Measurements from ENCODE around the gene KLHL40. TPM values are rescaled to one million over a fixed set of nuclear protein-coding genes. Genes with fewer than 3 reads are reported as not detected.

Gene KLHL40
- total RNA-seq, 3 donors from 2014 or later (not counting 1 experiment from before 2014, with no cell fraction given) = not detected

DNA sequence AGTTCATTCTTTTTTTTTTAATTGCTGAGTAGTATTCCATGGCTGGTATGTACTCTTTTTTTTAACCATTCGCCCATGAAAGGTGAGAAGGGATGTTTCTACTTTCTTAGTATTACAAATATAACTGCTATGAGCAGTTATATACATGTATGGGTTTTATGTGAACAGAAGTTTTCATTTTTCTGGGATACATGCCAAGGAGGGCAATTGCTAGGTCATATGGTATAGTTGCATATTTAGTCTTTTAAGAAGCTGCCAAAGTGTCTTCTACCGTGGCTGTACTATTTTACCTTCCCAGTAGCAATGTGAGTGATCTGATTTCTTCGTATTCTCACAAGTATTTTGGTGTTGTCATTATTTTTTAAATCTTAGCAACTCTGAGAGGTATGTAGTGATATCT lies 11.2 kb upstream of the KLHL40 start:
- Histone ChIP-seq H3K27ac (ENCODE audit: low read length) (no peak overlapping the region), H3K4me1 (ENCODE audit: control insufficient read depth, insufficient read depth, low read length) (no peaks in the 10 kb centered on the region), H3K9me3 (ENCODE audit: control insufficient read depth, insufficient read depth, low read length) (no peaks in the 10 kb centered on the region), H3K27me3 (ENCODE audit: control insufficient read depth, insufficient read depth, low read length) (no peaks in the 10 kb centered on the region), H3K36me3 (ENCODE audit: control insufficient read depth, insufficient read depth, low read length) (no peaks in the 10 kb centered on the region), H3K4me3 (ENCODE audit: low read length) (no peak overlapping the region)
- H3K27me3 Mint-ChIP-seq (ENCODE audit: low read depth in 2 of 2) = peaks cover 16 to 18% of the 10 kb centered on the region in 2 donors
- 38% methylated on average over 1 of the region's 3 CpGs for WGBS (ENCODE audit: insufficient coverage)
- intact Hi-C loops (cut with micrococcal nuclease) = no loop called here
- peaks cover 8% of the 10 kb centered on the region for H3K36me3 Mint-ChIP-seq
- DNase-seq = no peak
- no peak for TF ChIP-seq CTCF (IDR thresholded peaks at IDR 0.05)
- ATAC-seq = no peak
- peaks cover 4 to 5% of the 10 kb centered on the region in 2 donors for H3K9me3 Mint-ChIP-seq
- H3K27ac Mint-ChIP-seq = no peak overlapping the region
- no peaks in the 10 kb centered on the region for H3K4me1 Mint-ChIP-seq
- no peak overlapping the region for H3K4me3 Mint-ChIP-seq

DNA sequence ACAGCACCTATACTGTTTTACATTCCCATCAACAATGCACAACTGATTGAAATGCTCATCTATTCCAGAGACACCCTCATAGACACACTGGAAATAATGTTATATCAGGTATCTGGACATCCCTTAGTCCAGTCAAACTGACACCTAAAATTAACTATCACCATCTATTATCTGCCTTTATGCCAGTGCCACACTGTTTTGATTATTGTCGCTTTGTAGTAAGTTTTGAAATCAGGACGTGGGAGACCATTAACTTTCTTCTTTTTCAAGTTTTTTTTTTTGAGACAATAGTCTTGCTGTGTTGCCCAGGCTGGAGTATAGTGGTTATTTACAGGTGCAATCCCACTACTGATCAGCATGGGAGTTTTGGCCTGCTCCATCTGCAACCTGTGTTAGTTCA lies 9.4 kb upstream of the KLHL40 start:
- Mint-ChIP-seq H3K27ac (no peak overlapping the region), H3K4me1 (no peaks in the 10 kb centered on the region), H3K36me3 (peaks cover 8% of the 10 kb centered on the region), H3K4me3 (no peak overlapping the region), H3K9me3 (peaks cover 4 to 5% of the 10 kb centered on the region in 2 donors), H3K27me3 (ENCODE audit: low read depth in 2 of 2) (peaks cover 19 to 20% of the 10 kb centered on the region in 2 donors)
- H3K4me1 ChIP-seq (ENCODE audit: control insufficient read depth, insufficient read depth, low read length) = no peaks in the 10 kb centered on the region
- no peak for TF ChIP-seq CTCF (IDR thresholded peaks at IDR 0.05)
- 84% methylated on average over 2 of the region's 2 CpGs for WGBS (ENCODE audit: insufficient coverage)
- H3K36me3 ChIP-seq (ENCODE audit: control insufficient read depth, insufficient read depth, low read length) = no peaks in the 10 kb centered on the region
- no peak overlapping the region for H3K27ac ChIP-seq (ENCODE audit: low read length)
- DNase-seq (no peak), ATAC-seq (no peak)
- no peak overlapping the region for H3K4me3 ChIP-seq (ENCODE audit: low read length)
- no peaks in the 10 kb centered on the region for H3K27me3 ChIP-seq (ENCODE audit: control insufficient read depth, insufficient read depth, low read length)
- intact Hi-C loops (cut with micrococcal nuclease) = no loop called here
- H3K9me3 ChIP-seq (ENCODE audit: control insufficient read depth, insufficient read depth, low read length) = no peaks in the 10 kb centered on the region

GRCh38 chr3:42678447-42678846 lies 6.9 kb upstream of the KLHL40 start:
- DNase-seq = no peak
- no peak overlapping the region for H3K27ac ChIP-seq (ENCODE audit: low read length)
- ATAC-seq = no peak
- TF ChIP-seq CTCF (IDR thresholded peaks at IDR 0.05) = no peak
- H3K27me3 ChIP-seq (ENCODE audit: control insufficient read depth, insufficient read depth, low read length) = no peaks in the 10 kb centered on the region
- H3K9me3 Mint-ChIP-seq = peaks cover 4 to 5% of the 10 kb centered on the region in 2 donors
- no peak overlapping the region for H3K4me3 ChIP-seq (ENCODE audit: low read length)
- no peaks in the 10 kb centered on the region for H3K4me1 ChIP-seq (ENCODE audit: control insufficient read depth, insufficient read depth, low read length)
- WGBS (ENCODE audit: insufficient coverage) = 75% methylated on average over 2 of the region's 2 CpGs
- H3K4me1 Mint-ChIP-seq = no peaks in the 10 kb centered on the region
- no peaks in the 10 kb centered on the region for H3K9me3 ChIP-seq (ENCODE audit: control insufficient read depth, insufficient read depth, low read length)
- H3K27me3 Mint-ChIP-seq (ENCODE audit: low read depth in 2 of 2) = peaks cover 24 to 26% of the 10 kb centered on the region in 2 donors
- H3K4me3 Mint-ChIP-seq = no peak overlapping the region
- intact Hi-C loops (cut with micrococcal nuclease) = no loop called here
- peaks cover 8% of the 10 kb centered on the region for H3K36me3 Mint-ChIP-seq
- no peaks in the 10 kb centered on the region for H3K36me3 ChIP-seq (ENCODE audit: control insufficient read depth, insufficient read depth, low read length)
- H3K27ac Mint-ChIP-seq = no peak overlapping the region

GRCh38 chr3:42680271-42680670 lies 5.1 kb upstream of the KLHL40 start:
- Mint-ChIP-seq H3K36me3 (peaks cover 8% of the 10 kb centered on the region), H3K27me3 (ENCODE audit: low read depth in 2 of 2) (peaks cover 22 to 26% of the 10 kb centered on the region in 2 donors), H3K27ac (no peak overlapping the region), H3K4me1 (no peaks in the 10 kb centered on the region), H3K9me3 (peaks cover 4 to 5% of the 10 kb centered on the region in 2 donors), H3K4me3 (no peak overlapping the region)
- Histone ChIP-seq H3K9me3 (ENCODE audit: control insufficient read depth, insufficient read depth, low read length) (no peaks in the 10 kb centered on the region), H3K4me1 (ENCODE audit: control insufficient read depth, insufficient read depth, low read length) (no peaks in the 10 kb centered on the region), H3K4me3 (ENCODE audit: low read length) (no peak overlapping the region), H3K27ac (ENCODE audit: low read length) (no peak overlapping the region), H3K27me3 (ENCODE audit: control insufficient read depth, insufficient read depth, low read length) (no peaks in the 10 kb centered on the region), H3K36me3 (ENCODE audit: control insufficient read depth, insufficient read depth, low read length) (no peaks in the 10 kb centered on the region)
- no peak for TF ChIP-seq CTCF (IDR thresholded peaks at IDR 0.05)
- ATAC-seq (no peak), DNase-seq (no peak)
- WGBS (ENCODE audit: insufficient coverage) = 86% methylated on average over 1 of the region's 1 CpG
- intact Hi-C loops (cut with micrococcal nuclease) = no loop called here
